ENCODE results near the gene RALY. TPM values are rescaled to one million over a fixed set of nuclear protein-coding genes. Genes with fewer than 3 reads are reported as not detected.

The RALY gene
- total and polyA plus RNA-seq, 10 of the 15 experiments (the other 5 are each of a cell fraction or from before 2014, with no cell fraction given): 1.2 to 246 (median 137) TPM

DNA sequence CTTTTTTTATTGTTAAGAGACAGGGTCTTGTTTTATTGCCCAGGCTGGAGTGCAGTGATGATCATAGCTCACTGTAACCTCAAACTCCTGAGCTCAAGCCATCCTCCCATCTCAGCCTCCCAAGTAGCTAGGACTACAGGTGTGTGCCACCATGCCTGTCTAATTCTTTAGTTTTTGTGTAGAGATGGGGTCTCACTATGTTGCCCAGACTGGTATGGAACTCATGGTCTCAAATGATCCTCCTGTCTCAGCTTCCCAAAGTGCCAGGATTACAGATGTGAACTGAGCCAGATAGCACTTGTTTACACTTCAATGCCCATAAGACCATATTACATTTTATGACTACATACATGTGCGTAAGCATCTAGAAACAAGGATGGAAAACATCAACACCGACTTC is 100.2 kb downstream of the RALY start:
- H3K27ac ChIP-seq (ENCODE audit: control insufficient read depth, insufficient read depth): no peak overlapping the region
- ChIA-PET RAD21 (ENCODE audit: unreplicated experiment) (no interaction called here), SMC1A (ENCODE audit: uncharacterized antibody, unreplicated experiment) (no interaction called here), CTCF (no interaction called here), POLR2A (no interaction called here)
- no peak overlapping the region for H3K4me2 ChIP-seq (ENCODE audit: control insufficient read depth, insufficient read depth)
- DNase-seq (ENCODE audit: low read depth, low spot score) (no peak), FAIRE-seq (no peak), ATAC-seq (no peak)
- no peaks in the 10 kb centered on the region for H3K79me2 ChIP-seq (ENCODE audit: control insufficient read depth, insufficient read depth, low read length)
- intact Hi-C loops (cut with micrococcal nuclease; ENCODE audit: unreplicated experiment) (no loop called here), in situ Hi-C loops (cut with MboI) (no loop called here)
- WGBS (ENCODE audit: insufficient coverage, insufficient replicate concordance, low lambda C conversion rate, missing lambda C conversion rate): 93% methylated on average over 2 of the region's 2 CpGs
- no peak overlapping the region for H3K4me3 ChIP-seq
- TF ChIP-seq ZBED1 (IDR thresholded peaks at IDR 0.05; ENCODE audit: borderline replicate concordance) (no peak), MYC (IDR thresholded peaks at IDR 0.05; ENCODE audit: insufficient read depth, insufficient read length, insufficient replicate concordance, low read length, severe bottlenecking) (no peak), SMARCA5 (IDR thresholded peaks at IDR 0.05) (no peak), POU2F2 (IDR thresholded peaks at IDR 0.05; ENCODE audit: borderline replicate concordance, low read depth, low read length) (no peak), EZH2 (IDR thresholded peaks at IDR 0.05; ENCODE audit: borderline replicate concordance, control insufficient read depth, low read depth, low read length) (no peak)
- TF ChIP-seq, protein P1, sequence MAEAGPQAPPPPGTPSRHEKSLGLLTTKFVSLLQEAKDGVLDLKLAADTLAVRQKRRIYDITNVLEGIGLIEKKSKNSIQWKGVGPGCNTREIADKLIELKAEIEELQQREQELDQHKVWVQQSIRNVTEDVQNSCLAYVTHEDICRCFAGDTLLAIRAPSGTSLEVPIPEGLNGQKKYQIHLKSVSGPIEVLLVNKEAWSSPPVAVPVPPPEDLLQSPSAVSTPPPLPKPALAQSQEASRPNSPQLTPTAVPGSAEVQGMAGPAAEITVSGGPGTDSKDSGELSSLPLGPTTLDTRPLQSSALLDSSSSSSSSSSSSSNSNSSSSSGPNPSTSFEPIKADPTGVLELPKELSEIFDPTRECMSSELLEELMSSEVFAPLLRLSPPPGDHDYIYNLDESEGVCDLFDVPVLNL (IDR thresholded peaks at IDR 0.05; ENCODE audit: low read depth, low read length): no peak
- H2AFZ ChIP-seq (ENCODE audit: control insufficient read depth, low read depth, low read length): no peak overlapping the region
- peaks cover 24 to 41% of the 10 kb centered on the region in 2 experiments for H3K36me3 ChIP-seq (ENCODE audit: control insufficient read depth in 2 of 2, insufficient read depth in 2 of 2, low read length in 1 of 2)
- no peaks in the 10 kb centered on the region for H4K20me1 ChIP-seq (ENCODE audit: control insufficient read depth, insufficient read depth)
- no peaks in the 10 kb centered on the region for H3K27me3 ChIP-seq (replicated peaks in 1 of 2; ENCODE audit: control insufficient read depth in 2 of 2, insufficient read depth in 2 of 2, low read length in 1 of 2)
- no peak overlapping the region for H3K9ac ChIP-seq (ENCODE audit: control insufficient read depth, insufficient read depth, low read length)
- no peaks in the 10 kb centered on the region for H3K4me1 ChIP-seq (ENCODE audit: control insufficient read depth, insufficient read depth, low read length)
- no TSS peak for BruUV-seq (replicated peaks)
- no peaks in the 10 kb centered on the region for H3K9me3 ChIP-seq (replicated peaks; ENCODE audit: control insufficient read depth, insufficient read depth, low read length)

DNA sequence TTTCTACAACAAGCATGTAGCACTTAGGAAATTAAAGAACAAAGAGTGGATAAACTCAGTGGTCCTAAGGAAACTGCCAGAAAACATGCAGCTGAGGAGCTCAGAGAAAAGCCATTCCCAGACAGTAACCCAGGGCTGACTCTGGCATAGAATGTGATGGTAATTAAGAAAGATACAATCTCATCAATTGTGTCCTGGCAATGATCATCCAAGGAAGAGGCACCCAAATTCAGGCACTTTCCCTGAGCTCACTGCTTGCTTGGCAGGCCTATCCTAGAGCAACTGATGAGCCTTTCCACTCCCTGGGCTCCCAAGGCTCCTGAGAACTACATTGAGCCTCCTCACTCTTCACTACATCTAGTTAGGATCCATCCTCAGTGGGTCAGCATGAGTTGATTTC is 102.1 kb downstream of the RALY start:
- SMC1A ChIA-PET (ENCODE audit: uncharacterized antibody, unreplicated experiment): interaction anchor here (1.7 kb wide), 1 partner anchor 8 kb away, joined by 12 read pairs; no protein-coding TSS in a partner anchor
- ATAC-seq (no peak), DNase-seq (ENCODE audit: low read depth, low spot score) (no peak), FAIRE-seq (no peak)
- H3K27ac ChIP-seq (ENCODE audit: control insufficient read depth, insufficient read depth): no peak overlapping the region
- TF ChIP-seq POLR2A (IDR thresholded peaks at IDR 0.05; ENCODE audit: low read depth, low read length) (0 out of 2 replicates have a peak, but pooled peaks have one; percentile 25), MXI1 (IDR thresholded peaks at IDR 0.05; ENCODE audit: low read depth, low read length) (no peak)
- no peaks in the 10 kb centered on the region; the same call in 1 of the 2 replicates for H3K79me2 ChIP-seq (ENCODE audit: control insufficient read depth, insufficient read depth, low read length)
- POLR2A ChIA-PET: interaction anchor here (0.6 kb wide), 1 partner anchor 70 kb away, joined by 3 read pairs; no protein-coding TSS in a partner anchor
- intact Hi-C loops (cut with micrococcal nuclease; ENCODE audit: unreplicated experiment): no loop called here
- no peaks in the 10 kb centered on the region for H3K9me3 ChIP-seq (replicated peaks; ENCODE audit: control insufficient read depth, insufficient read depth, low read length)
- H3K9ac ChIP-seq (ENCODE audit: control insufficient read depth, insufficient read depth, low read length): no peak overlapping the region
- H2AFZ ChIP-seq (ENCODE audit: control insufficient read depth, low read depth, low read length): no peak overlapping the region
- BruUV-seq (replicated peaks): no TSS peak
- H3K36me3 ChIP-seq (ENCODE audit: control insufficient read depth in 2 of 2, insufficient read depth in 2 of 2, low read length in 1 of 2): peaks cover 21 to 46% of the 10 kb centered on the region in 2 experiments
- H4K20me1 ChIP-seq (ENCODE audit: control insufficient read depth, insufficient read depth): no peaks in the 10 kb centered on the region
- no peak overlapping the region for H3K4me2 ChIP-seq (ENCODE audit: control insufficient read depth, insufficient read depth)
- CTCF ChIA-PET: interaction anchor here (1.5 kb wide), 1 partner anchor 34 kb away, joined by 4 read pairs; no protein-coding TSS in a partner anchor
- no peak overlapping the region for H3K4me3 ChIP-seq
- no peaks in the 10 kb centered on the region for H3K27me3 ChIP-seq (replicated peaks in 1 of 2; ENCODE audit: control insufficient read depth in 2 of 2, insufficient read depth in 2 of 2, low read length in 1 of 2)
- RAD21 ChIA-PET (ENCODE audit: unreplicated experiment): no interaction called here
- H3K4me1 ChIP-seq (ENCODE audit: control insufficient read depth, insufficient read depth, low read length): no peaks in the 10 kb centered on the region
- in situ Hi-C loops (cut with MboI): no loop called here

Measured in GM12878 (cell line).